ENCODE measurements around the gene GRK2. TPM values are rescaled to one million over a fixed set of nuclear protein-coding genes. Genes with fewer than 3 reads are reported as not detected.

Gene GRK2
- total and polyA plus RNA-seq, 2 donors (not counting 3 experiments of a cell fraction or from before 2014, with no cell fraction given): 57.9 to 62.3 TPM

DNA sequence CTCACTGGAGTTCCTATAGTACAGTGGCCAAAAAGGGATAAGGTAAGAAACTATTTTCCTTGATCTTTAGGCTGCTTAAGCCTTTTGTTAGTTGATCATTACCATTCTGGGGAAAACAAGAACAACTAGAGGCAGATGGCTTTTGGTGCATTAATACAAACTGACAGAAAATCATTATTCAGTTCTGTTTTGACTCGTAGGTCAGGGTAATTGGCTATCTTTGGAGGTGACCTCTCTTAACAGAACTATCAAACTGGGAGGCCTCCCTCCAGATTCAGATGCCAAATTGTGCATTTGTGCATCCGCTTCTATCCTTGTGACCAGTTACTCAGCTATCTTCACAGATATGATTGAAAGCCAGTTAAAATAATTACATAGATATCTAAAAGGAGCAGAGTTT, 23.2 kb upstream of the GRK2 start:
- H3K27me3 ChIP-seq (ENCODE audit: control insufficient read depth in 2 of 2, insufficient read depth in 2 of 2, low read length in 2 of 2): no peaks in the 10 kb centered on the region
- ChIA-PET CTCF (interaction anchor here (0.7 to 1.6 kb wide), 2 partner anchors 8 to 32 kb away, joined by 3 read pairs; no protein-coding TSS in a partner anchor), POLR2A (no interaction called here)
- H4K20me1 ChIP-seq (replicated peaks; ENCODE audit: control insufficient read depth, extremely low read depth, insufficient read depth, low read length): peaks cover 3% of the 10 kb centered on the region
- no peak overlapping the region for H2AFZ ChIP-seq (ENCODE audit: low read depth, low read length)
- H3K4me2 ChIP-seq (ENCODE audit: insufficient read depth, low read length): peak overlapping the region; percentile 4
- no peak overlapping the region for H3K4me3 ChIP-seq (replicated peaks in 1 of 3; ENCODE audit: insufficient read depth in 1 of 3, low read depth in 1 of 3, low read length in 3 of 3)
- H3K9me1 ChIP-seq (replicated peaks; ENCODE audit: control insufficient read depth, extremely low read depth, insufficient read depth, low read length): no peaks in the 10 kb centered on the region
- no TSS peak for BruUV-seq (replicated peaks)
- no peak overlapping the region for H3K9ac ChIP-seq (replicated peaks; ENCODE audit: extremely low read depth, insufficient read depth, low read length)
- H3K27ac ChIP-seq (ENCODE audit: insufficient read depth, low read depth, low read length): no peak overlapping the region
- TF ChIP-seq POLR2AphosphoS5 (IDR thresholded peaks at IDR 0.05; ENCODE audit: insufficient read depth, low read depth, low read length): no peak
- no peak for TF ChIP-seq FOS (IDR thresholded peaks at IDR 0.05; ENCODE audit: borderline replicate concordance, insufficient read depth, low read length)
- no peak for TF ChIP-seq MYC (IDR thresholded peaks at IDR 0.05; ENCODE audit: low read depth, low read length)
- no peak for TF ChIP-seq EZH2 (IDR thresholded peaks at IDR 0.05; ENCODE audit: borderline replicate concordance, low read depth, low read length, severe bottlenecking)
- TF ChIP-seq GATA2 (IDR thresholded peaks at IDR 0.05; ENCODE audit: insufficient read depth, insufficient read length, low read depth, low read length): no peak
- TF ChIP-seq, protein P1, sequence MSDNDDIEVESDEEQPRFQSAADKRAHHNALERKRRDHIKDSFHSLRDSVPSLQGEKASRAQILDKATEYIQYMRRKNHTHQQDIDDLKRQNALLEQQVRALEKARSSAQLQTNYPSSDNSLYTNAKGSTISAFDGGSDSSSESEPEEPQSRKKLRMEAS (IDR thresholded peaks at IDR 0.05; ENCODE audit: insufficient read depth, insufficient read length): no peak
- no peak for TF ChIP-seq JUN (IDR thresholded peaks at IDR 0.05; ENCODE audit: borderline replicate concordance, insufficient read depth, insufficient read length, low read depth)
- no peak for TF ChIP-seq POLR2A (IDR thresholded peaks at IDR 0.05; ENCODE audit: low read depth, low read length)
- TF ChIP-seq, protein P2, sequence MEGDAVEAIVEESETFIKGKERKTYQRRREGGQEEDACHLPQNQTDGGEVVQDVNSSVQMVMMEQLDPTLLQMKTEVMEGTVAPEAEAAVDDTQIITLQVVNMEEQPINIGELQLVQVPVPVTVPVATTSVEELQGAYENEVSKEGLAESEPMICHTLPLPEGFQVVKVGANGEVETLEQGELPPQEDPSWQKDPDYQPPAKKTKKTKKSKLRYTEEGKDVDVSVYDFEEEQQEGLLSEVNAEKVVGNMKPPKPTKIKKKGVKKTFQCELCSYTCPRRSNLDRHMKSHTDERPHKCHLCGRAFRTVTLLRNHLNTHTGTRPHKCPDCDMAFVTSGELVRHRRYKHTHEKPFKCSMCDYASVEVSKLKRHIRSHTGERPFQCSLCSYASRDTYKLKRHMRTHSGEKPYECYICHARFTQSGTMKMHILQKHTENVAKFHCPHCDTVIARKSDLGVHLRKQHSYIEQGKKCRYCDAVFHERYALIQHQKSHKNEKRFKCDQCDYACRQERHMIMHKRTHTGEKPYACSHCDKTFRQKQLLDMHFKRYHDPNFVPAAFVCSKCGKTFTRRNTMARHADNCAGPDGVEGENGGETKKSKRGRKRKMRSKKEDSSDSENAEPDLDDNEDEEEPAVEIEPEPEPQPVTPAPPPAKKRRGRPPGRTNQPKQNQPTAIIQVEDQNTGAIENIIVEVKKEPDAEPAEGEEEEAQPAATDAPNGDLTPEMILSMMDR (IDR thresholded peaks at IDR 0.05; ENCODE audit: extremely low read depth in 1 of 2, insufficient read depth in 1 of 2, low read depth in 1 of 2, low read length in 2 of 2): no peak
- peaks cover 23% of the 10 kb centered on the region for H3K4me1 ChIP-seq (ENCODE audit: control insufficient read depth, extremely low read depth, insufficient read depth, low read length)
- peaks cover 12 to 16% of the 10 kb centered on the region in 2 experiments for H3K36me3 ChIP-seq (ENCODE audit: control insufficient read depth in 2 of 2, extremely low read depth in 1 of 2, insufficient read depth in 2 of 2, low read length in 2 of 2)
- H3K9me3 ChIP-seq (replicated peaks; ENCODE audit: control insufficient read depth, insufficient read depth, low read length): no peaks in the 10 kb centered on the region
- DNase-seq (ENCODE audit: low read depth, low spot score) (no peak), FAIRE-seq (no peak)
- H3K79me2 ChIP-seq (ENCODE audit: control insufficient read depth, insufficient read depth, low read length): peaks cover 50% of the 10 kb centered on the region
- intact Hi-C loops (cut with micrococcal nuclease) (loop anchor here (5.0 kb wide), 1 partner anchor 36 kb away; no protein-coding TSS in a partner anchor), dilution Hi-C loops (cut with MboI; ENCODE audit: extremely low pct_ligation_motif_present, low sequenced_read_pairs) (no loop called here)
